Measurements from ENCODE around the gene CMTM1.
"Not testable (repeated sequence)": the region's sequence is repeated elsewhere in the genome, so short reads cannot be mapped to it uniquely, and the experiment has no call there.

DNA sequence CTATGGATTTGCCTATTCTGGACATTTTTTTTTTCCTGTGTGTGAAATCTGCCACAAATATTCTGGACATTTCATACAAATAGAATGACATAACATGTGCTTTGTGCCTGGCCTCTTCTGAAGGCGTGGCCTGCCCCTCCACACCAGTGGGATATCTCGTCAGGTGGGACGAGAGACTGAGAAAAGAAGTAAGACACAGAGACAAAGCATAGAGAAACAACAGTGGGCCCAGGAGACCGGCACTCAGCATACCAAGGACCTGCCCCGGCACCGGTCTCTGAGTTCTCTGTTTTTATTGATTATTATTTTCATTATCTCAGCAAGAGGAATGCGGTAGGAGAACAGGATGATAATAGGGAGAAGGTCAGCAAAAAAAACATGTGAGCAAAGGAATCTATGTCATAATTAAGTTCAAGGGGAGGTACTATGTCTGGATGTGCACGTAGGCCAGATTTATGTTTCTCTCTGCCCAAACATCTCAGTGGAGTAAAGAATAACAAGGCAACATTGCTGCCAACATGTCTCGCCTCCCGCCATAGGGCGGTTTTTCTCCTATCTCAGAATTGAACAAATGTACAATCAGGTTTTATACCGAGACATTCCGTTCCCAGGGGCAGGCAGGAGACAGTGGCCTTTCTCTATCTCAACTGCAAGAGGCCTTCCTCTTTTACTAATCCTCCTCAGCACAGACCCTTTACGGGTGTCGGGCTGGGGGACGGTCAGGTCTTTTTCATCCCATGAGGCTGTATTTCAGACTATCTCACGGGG lies 61.6 kb downstream of the CMTM1 start:
- not testable (repeated sequence) for TF ChIP-seq CTCF (IDR thresholded peaks at IDR 0.05); ZFX (IDR thresholded peaks at IDR 0.05; ENCODE audit: borderline replicate concordance)
